Upper lobe of left lung (tissue), 4 donors: Measurements from ENCODE around the gene ISG15.
A peak's percentile ranks its signal among the peaks of the same experiment; 100 is the strongest.

Source experiments
- POLR2A ChIP-seq, 4 donors: fragments of 450-650 bp; IDR thresholded peaks; one replicate each; pipeline ENCODE4 v1.5.1; 2016 to 2017; ENCODE audit warnings: antibody characterized with exemption in 4 of 4, mild to moderate bottlenecking in 2 of 4
- POLR2AphosphoS5 ChIP-seq, 2 donors: sonication (generic); formaldehyde crosslinking; IDR thresholded peaks; one replicate each; pipeline ENCODE4 v1.5.1; 2017; ENCODE audit warnings: antibody characterized with exemption in 2 of 2
- TF ChIP-seq, protein P1 (sequence below), 6 experiments: fragments of 450-650 bp in 4 of 6; fragments of 200-600 bp in 2 of 6; sonication (generic) in 2 of 6; IDR thresholded peaks; one replicate each; pipeline ENCODE4 v1.5.1; 2016 to 2019; ENCODE audit warnings: antibody characterized with exemption in 6 of 6

DNA sequence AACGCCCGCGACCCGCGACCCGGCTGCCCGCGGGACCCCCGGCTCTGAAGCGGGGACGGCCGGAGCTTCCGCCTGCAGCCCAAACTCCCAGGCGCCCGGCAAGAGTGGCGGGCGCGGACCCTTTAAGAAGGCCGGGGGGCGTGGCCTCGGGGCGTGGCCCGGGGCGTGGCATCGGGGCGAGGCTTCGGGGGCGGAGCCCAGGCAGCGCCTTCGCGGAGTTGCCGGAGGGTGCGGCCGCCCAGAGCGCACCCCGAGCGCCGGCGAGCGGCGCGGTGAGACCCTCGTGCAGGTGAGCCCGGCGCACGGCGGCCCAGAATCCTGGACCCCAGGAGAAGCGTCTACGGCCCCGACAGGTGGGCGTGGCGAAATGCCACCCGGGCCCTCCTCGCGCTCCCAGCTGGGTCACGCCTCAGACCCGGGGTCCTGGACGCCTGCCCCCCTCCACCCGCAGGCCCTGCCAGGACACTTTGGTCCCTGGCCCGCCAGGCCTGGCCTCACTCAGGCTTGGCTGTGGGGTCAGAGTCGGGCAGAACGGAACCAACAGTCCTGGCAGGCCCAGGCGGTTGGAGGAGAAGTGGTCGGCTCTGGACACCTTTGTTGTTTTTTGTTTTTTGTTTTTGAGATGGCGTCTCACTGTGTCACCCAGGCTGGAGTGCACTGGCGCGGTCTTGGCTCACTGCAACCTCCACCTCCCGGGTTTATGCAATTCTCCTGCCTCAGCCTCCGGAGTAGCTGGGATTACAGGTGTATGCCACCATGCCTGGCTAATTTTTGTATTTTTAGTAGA is 46.4 kb downstream of the ISG15 start:
- TF ChIP-seq, protein P1, sequence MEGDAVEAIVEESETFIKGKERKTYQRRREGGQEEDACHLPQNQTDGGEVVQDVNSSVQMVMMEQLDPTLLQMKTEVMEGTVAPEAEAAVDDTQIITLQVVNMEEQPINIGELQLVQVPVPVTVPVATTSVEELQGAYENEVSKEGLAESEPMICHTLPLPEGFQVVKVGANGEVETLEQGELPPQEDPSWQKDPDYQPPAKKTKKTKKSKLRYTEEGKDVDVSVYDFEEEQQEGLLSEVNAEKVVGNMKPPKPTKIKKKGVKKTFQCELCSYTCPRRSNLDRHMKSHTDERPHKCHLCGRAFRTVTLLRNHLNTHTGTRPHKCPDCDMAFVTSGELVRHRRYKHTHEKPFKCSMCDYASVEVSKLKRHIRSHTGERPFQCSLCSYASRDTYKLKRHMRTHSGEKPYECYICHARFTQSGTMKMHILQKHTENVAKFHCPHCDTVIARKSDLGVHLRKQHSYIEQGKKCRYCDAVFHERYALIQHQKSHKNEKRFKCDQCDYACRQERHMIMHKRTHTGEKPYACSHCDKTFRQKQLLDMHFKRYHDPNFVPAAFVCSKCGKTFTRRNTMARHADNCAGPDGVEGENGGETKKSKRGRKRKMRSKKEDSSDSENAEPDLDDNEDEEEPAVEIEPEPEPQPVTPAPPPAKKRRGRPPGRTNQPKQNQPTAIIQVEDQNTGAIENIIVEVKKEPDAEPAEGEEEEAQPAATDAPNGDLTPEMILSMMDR (IDR thresholded peaks at IDR 0.05) = peak in 1 of 6 experiments; percentile 25
- TF ChIP-seq POLR2A (IDR thresholded peaks at IDR 0.05) = no peak
- no peak for TF ChIP-seq POLR2AphosphoS5 (IDR thresholded peaks at IDR 0.05)
